Putamen (tissue), 1 donor: ENCODE measurements around the gene GTF2F1.
"Not testable (repeated sequence)": the region's sequence is repeated elsewhere in the genome, so short reads cannot be mapped to it uniquely, and the experiment has no call there.

Source experiments
- DNase-seq: peaks from one replicate; pipeline ENCODE4 v3.0.0-alpha.2; 2016; ENCODE audit warnings: low spot score

GTF2F1 gene

GRCh38 chr19:6393074-6393982 lies at the start of gene GTF2F1:
TSS of gene GTF2F1 (minus strand) at chr19:6393164. CDS start at chr19:6392995, 169 bp downstream.
- DNase-seq, result peak; percentile 97

DNA sequence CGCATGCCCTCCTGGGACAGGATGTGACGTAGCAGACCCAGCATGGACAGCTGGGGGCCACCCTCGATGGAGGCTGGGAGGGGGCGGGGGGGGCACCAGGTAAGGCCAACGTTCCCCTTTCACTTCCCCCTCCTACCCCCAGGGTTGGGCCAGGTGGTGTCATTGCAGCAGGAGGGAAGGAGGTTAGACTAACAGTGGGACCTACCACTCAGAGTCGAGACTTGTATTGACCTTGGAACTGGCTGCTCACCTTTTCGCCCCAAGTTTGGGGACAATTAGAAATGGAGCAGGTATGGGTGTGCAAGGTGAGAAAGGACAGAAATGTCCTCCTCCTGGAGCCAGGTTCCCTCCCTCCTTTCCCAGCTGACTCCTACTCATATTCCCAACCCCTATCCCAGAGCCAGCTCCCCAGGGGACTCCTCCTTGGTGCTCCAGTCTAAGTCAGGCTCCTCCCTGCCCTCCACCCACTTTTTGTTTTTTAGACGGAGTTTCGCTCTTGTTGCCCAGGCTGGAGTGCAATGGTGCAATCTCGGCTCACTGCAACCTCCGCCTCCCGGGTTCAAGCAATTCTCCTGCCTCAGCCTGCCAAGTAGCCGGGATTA lies 49.2 kb upstream of the GTF2F1 start:
- DNase-seq, result no peak

- no peak for DNase-seq
Observed at GRCh38 chr19:6440905-6441304, 47.9 kb upstream of the GTF2F1 start.

DNA sequence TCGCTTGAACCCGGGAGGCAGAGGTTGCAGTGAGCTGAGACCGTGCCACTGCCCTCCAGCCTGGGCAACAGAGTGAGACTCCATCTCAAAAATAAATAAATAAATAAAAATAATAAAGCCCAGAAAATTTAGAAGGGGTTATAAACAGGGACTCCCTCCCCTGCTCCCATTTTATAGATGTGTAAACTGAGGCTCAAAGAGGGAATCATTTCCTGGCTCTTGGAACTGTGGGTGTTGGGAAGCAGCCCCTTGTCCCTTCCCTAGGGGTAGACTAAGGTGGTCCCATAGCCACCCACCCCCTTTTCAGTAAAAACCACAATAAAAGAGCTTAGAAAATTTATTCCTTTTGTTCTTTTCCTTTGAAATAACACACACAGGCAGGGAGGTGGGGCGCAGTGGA lies 46.8 kb upstream of the GTF2F1 start:
- no peak for DNase-seq

GRCh38 chr19:6433663-6434062 lies 40.7 kb upstream of the GTF2F1 start, which contains the start of gene SLC25A41:
TSS of gene SLC25A41 (minus strand) at chr19:6433763. CDS start at chr19:6433693, 70 bp downstream.
- no peak for DNase-seq

DNA sequence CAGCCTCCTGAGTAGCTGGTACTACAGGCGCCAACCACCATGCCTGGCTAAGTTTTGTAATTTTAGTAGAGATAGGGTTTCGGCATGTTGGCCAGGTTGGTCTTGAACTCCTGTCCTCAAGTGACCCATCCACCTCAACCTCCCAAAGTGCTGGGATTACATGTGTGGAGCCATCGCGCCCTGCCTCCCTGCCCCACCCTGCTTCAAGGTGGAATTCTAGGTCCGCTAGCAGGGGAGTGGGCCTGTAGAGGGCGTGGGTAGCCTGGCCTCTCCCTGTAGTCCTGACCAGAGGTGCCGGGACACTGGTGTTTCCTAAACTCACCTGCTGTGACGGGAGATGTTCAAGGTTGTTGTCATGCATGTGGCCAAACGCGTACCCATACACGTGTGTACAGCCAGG lies 40.2 kb upstream of the GTF2F1 start:
- DNase-seq, result no peak

GRCh38 chr19:6431891-6432290 lies 38.9 kb upstream of the GTF2F1 start:
- DNase-seq, result no peak

DNA sequence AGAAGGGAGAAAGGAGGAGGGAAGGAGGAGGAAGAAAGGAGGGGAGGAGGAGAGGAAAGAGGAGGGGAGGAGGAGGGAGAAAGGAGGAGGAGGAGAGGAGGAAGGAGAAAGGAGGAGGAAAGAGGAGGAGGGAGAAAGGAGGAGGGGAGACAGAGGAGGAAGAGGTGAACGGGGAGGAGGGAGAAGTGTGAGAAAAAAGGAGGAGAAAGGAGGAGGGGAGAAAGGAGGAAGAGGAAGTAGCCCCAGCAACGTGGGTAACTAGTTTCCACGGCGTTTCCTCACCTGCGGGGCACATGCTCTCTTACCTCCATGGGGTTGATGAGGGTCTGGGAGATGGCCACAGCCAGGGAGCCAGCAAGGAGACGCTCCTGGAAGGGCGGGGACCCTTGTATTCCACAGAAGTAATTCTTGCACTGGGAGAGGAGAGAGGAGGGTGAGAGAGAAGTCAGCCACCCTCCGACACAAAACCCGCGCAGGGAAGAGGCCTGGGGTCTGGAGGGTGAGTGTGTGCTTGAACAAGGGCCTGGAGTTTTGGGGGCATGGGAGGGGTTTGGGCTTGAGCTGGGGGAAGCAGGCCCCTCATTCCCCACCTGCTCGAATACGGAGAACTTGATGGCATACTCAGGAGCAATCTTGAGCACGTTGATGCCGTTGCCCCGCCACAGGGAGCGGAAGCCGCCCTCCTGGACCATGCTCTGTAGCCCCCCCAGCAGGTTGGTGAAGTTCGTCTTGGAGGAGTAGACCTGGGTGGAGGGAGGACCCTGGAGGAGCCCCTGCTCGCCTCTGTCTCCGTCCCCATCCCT lies 36.7 kb upstream of the GTF2F1 start:
- DNase-seq, result no peak

GRCh38 chr19:6428692-6429418 lies 35.9 kb upstream of the GTF2F1 start:
- DNase-seq, result not testable (repeated sequence)

- DNase-seq, result no peak
Observed at GRCh38 chr19:6427131-6427530, 34.2 kb upstream of the GTF2F1 start.

DNA sequence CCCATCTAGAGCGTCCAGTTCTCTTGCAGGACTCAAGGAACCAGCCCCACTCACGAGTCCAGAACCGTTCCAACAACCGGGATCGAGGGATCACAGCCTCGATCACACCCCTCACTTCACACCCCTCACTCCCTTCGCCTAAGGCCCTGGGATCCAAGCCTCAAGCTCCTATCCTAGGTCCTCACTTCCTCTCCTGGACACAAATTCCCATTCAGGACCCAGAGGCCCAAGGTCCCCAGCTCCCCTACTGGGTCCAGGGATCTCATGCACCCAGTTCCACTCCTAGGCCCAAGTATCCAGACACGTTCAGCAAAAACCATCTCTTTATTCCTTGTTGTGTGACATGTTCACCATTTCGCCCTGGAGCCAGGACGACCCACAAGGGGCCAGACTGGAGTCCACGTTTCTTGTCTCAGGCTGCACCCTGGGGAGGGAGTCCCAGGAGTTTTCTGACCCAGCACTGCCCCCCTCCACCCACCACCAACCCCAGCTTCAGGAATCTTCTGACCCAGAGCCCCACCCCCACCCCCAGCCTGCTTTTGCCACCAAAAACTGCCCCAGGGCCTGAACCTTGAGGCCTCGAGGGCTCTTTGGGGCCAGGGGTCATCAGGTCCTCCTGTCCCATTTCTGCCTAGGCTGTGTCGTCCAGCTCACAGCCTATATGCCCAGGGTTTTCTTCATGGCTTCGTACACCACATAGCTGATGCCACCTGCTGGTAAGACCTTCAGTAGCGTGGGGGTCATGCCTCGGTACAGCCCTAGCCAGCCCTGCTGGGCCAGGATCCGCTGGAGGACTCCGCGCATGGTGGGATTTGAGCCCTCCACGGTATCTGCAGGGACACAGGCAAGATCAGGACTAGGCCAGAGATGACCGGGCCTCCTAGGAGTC lies 33.0 kb upstream of the GTF2F1 start:
- no peak for DNase-seq

DNA sequence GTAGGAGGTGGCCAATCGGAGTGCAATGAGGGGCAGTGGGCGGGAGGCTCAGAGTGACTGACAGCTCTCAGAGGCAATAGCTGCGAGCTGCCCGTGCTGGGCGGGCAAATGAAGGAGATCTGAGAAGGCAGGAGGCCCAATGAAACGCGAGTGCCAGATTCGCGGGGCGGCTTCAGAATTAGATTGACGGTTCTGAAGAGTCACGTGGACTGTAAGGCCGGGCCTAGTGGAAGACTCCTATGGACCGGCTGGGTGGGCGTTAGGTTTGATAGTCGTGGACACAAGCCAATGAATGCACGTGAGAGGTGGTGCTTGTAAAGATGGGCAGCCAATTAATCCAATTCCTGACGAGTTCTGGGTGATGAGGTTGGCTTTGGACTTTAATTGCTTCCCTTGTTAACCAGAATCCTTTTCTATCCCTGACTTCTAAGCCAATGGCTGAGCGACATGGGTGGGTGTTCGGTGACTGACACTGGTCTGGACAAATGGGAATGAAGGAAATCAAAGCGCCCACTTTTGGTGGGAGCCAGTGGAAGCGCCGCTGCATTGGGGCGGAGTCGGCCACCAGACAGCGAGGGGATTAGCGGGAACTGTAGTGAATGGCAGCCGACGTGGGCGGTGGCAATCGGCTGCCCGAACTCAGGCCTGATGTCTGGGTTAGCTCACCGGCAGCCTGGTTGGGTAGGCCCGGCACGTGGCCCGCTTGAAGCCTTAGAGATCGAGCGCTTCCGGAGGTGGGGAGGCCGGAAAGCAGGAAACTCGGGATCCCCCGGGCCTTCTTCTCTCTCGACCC lies 32.2 kb upstream of the GTF2F1 start:
- DNase-seq, result peak; percentile 100

GRCh38 chr19:6424195-6424938 lies 31.4 kb upstream of the GTF2F1 start, which contains the start of gene KHSRP:
TSS of gene KHSRP (minus strand) at chr19:6424811. CDS start at chr19:6424701, 110 bp downstream.
- no peak for DNase-seq

DNA sequence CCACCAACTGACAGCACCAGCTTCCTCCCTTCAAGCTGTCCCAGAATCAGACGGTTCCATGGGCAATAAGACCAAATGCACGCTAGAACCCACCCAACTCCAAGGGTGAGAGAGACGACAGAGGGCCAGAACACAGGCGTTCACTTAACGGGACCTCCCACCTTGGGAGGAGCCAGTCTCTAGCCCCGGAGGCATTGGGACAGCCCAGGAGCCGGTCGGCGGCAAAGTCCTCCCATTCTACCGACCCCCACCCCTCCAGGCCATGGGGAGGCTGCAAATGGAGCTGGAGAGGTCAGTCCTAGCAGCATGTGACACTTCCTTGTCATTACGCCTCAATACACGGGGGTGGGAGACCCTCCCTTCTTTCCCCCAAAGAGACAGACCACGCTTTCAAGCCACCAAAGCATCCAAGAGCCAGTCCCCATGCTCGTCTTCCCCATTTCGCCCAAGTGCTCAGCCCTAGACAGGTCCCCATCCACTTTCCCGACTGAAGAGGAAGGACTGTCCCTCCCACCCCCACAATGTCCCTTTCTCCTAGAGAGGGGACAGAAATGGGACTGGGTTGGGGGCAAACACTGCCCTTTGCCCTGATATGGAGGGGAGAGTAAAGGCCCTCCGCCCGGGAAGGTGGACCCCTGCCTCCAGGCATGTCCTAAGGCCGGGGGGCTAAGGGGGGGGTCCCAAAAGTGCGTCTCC lies 30.7 kb upstream of the GTF2F1 start:
- DNase-seq, result no peak

GRCh38 chr19:6421075-6422014 lies 28.4 kb upstream of the GTF2F1 start:
- DNase-seq, result no peak

DNA sequence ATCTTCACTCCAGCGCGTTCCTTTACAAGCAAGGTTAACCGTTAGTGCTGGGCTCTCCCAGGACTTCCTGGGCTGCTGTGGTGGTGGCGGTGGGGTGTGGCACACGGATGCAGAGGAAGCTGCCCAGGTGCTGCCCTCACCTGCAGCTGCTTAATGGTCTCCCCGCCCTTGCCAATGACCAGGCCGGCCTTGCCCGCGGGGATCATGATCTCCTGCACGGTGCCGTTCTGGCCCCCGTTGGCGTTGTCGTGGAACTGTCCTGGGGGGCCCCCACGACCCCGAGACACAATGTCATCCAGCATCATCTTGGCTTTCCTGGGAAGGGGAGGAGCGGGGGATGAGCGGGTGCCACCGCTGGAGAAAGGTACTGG lies 25.6 kb upstream of the GTF2F1 start:
- DNase-seq, result no peak
